ENCODE results near the gene RAI1.

Gene RAI1

GRCh38 chr17:17714261-17714866 is 33.1 kb downstream of the RAI1 start:
- H3K4me2 ChIP-seq, result peak overlapping the region; percentile 81
- H3K9ac ChIP-seq, result no peak overlapping the region
- H3K36me3 ChIP-seq, result peaks cover 20% of the 10 kb centered on the region
- TF ChIP-seq Cebpa-rat (IDR thresholded peaks at IDR 0.05), result no peak
- peaks cover 100% of the 10 kb centered on the region for H3K4me1 ChIP-seq
- H3K27me3 ChIP-seq, result no peaks in the 10 kb centered on the region
- peaks cover 100% of the 10 kb centered on the region for H4K20me1 ChIP-seq
- no peak overlapping the region for H3K27ac ChIP-seq
- H3K9me3 ChIP-seq, result no peaks in the 10 kb centered on the region
- H3K4me3 ChIP-seq, result no peak overlapping the region

DNA sequence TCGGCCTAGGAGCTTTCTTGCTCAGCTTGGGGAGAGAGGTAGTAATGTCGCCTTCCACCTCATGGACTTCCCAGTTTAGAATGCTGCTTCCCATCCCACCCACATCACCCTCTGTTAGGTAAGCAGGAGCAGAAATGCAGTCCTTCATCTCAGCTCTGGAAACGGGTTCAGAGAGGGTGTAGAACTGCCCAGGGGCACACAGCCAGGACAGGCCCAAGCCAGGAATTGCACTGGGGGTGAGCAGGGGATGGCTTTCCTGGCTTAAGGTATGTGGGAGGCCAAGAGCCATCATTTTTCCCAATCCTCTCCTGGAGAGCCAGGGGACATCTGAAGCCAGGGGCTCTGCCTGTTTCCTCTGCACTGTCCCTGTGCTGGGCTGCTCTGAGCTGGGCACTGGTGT is 33.6 kb downstream of the RAI1 start:
- Histone ChIP-seq H3K9me3 (no peaks in the 10 kb centered on the region), H3K4me1 (peaks cover 100% of the 10 kb centered on the region), H3K36me3 (peaks cover 14% of the 10 kb centered on the region), H3K4me2 (peak overlapping the region; percentile 81), H3K27me3 (no peaks in the 10 kb centered on the region; the same call in 1 of the 2 replicates), H3K27ac (no peak overlapping the region), H3K9ac (0 out of 2 replicates have a peak overlapping the region, but pooled peaks have one; percentile 6), H4K20me1 (peaks cover 100% of the 10 kb centered on the region), H3K4me3 (no peak overlapping the region)
- TF ChIP-seq Cebpa-rat (IDR thresholded peaks at IDR 0.05), result no peak

DNA sequence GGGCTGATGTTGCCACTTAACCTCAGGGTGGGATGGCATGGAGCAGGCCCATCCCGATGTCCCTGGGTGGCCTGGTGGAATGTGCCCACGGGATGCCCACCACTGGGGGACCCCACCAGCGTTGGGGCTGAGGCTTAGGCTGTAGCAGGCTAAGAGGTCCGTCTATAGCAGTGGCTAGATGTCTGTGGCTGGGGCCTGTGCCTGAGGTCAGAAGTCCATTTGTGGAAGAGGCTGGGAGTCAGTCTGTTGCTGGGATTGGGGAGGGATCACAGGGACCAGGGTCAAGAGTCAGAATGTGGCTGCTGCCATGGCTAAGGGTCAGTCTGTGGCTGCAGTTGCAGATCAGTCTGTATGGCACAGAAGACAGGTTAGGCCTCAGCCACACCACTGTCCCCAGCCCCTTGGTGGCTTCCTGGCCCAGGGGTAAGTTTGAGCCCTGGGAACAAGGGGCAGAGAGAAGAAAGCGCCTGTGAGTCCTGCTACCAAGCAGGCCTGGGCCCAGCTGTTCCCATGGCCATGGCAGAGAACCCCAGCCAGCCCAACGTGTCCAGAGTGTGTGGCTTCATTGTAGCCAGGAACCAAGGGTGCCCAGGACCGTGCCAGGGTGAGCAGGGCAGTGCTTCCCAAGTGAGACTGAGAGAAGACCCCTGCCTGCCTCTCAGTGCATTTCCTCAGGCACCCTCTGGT is 35.7 kb downstream of the RAI1 start:
- H3K36me3 ChIP-seq, result peaks cover 25% of the 10 kb centered on the region
- H3K9ac ChIP-seq, result peak overlapping the region; percentile 45; the same call in 1 of the 2 replicates
- no peak overlapping the region for H3K4me3 ChIP-seq
- TF ChIP-seq Cebpa-rat (IDR thresholded peaks at IDR 0.05), result no peak
- H3K4me1 ChIP-seq, result peaks cover 100% of the 10 kb centered on the region
- peaks cover 100% of the 10 kb centered on the region for H4K20me1 ChIP-seq
- peaks cover 19% of the 10 kb centered on the region for H3K27me3 ChIP-seq
- H3K9me3 ChIP-seq, result no peaks in the 10 kb centered on the region
- H3K27ac ChIP-seq, result 0 out of 2 replicates have a peak overlapping the region, but pooled peaks have one; percentile 1
- H3K4me2 ChIP-seq, result peak overlapping the region; percentile 42

- Histone ChIP-seq H4K20me1 (peaks cover 100% of the 10 kb centered on the region), H3K27ac (no peak overlapping the region), H3K4me1 (peaks cover 100% of the 10 kb centered on the region), H3K4me2 (peak overlapping the region; percentile 42), H3K9me3 (no peaks in the 10 kb centered on the region), H3K9ac (0 out of 2 replicates have a peak overlapping the region, but pooled peaks have one; percentile 24), H3K4me3 (no peak overlapping the region), H3K36me3 (peaks cover 25% of the 10 kb centered on the region), H3K27me3 (peaks cover 30% of the 10 kb centered on the region)
- no peak for TF ChIP-seq Cebpa-rat (IDR thresholded peaks at IDR 0.05)
Observed at GRCh38 chr17:17718251-17718650, 37.0 kb downstream of the RAI1 start.

- Histone ChIP-seq H3K27me3 (peaks cover 30% of the 10 kb centered on the region), H3K4me3 (no peak overlapping the region), H3K27ac (no peak overlapping the region), H3K4me2 (peak overlapping the region; percentile 42; the same call in 1 of the 2 replicates), H3K36me3 (peaks cover 25% of the 10 kb centered on the region), H3K9ac (no peak overlapping the region), H4K20me1 (peaks cover 97% of the 10 kb centered on the region), H3K4me1 (peaks cover 90% of the 10 kb centered on the region), H3K9me3 (no peaks in the 10 kb centered on the region)
- TF ChIP-seq Cebpa-rat (IDR thresholded peaks at IDR 0.05), result no peak
Observed at GRCh38 chr17:17719199-17719940, 38.1 kb downstream of the RAI1 start.

GRCh38 chr17:17719966-17720543 is 38.8 kb downstream of the RAI1 start:
- peaks cover 22% of the 10 kb centered on the region for H3K36me3 ChIP-seq
- peak overlapping the region; percentile 12; the same call in 1 of the 2 replicates for H3K4me2 ChIP-seq
- no peaks in the 10 kb centered on the region for H3K9me3 ChIP-seq
- TF ChIP-seq Cebpa-rat (IDR thresholded peaks at IDR 0.05), result no peak
- H3K9ac ChIP-seq, result no peak overlapping the region
- H3K27ac ChIP-seq, result no peak overlapping the region
- H4K20me1 ChIP-seq, result peaks cover 90% of the 10 kb centered on the region
- peaks cover 84% of the 10 kb centered on the region for H3K4me1 ChIP-seq
- no peak overlapping the region for H3K4me3 ChIP-seq
- H3K27me3 ChIP-seq, result peaks cover 30% of the 10 kb centered on the region

GRCh38 chr17:17721140-17721668 is 39.9 kb downstream of the RAI1 start:
- Histone ChIP-seq H3K9me3 (no peaks in the 10 kb centered on the region), H3K4me1 (peaks cover 84% of the 10 kb centered on the region), H3K4me2 (peak overlapping the region; percentile 87), H3K36me3 (peaks cover 19% of the 10 kb centered on the region), H3K27ac (no peak overlapping the region), H4K20me1 (peaks cover 90% of the 10 kb centered on the region), H3K9ac (no peak overlapping the region), H3K27me3 (peaks cover 30% of the 10 kb centered on the region), H3K4me3 (no peak overlapping the region)
- no peak for TF ChIP-seq Cebpa-rat (IDR thresholded peaks at IDR 0.05)

- H4K20me1 ChIP-seq, result peaks cover 90% of the 10 kb centered on the region
Observed at GRCh38 chr17:17722081-17722905, 41.0 kb downstream of the RAI1 start.

More at GRCh38 chr17:17722081-17722905, 41.0 kb downstream of the RAI1 start:
- H3K27me3 ChIP-seq, result peaks cover 30% of the 10 kb centered on the region
- peak overlapping the region; percentile 87 for H3K4me2 ChIP-seq
- H3K9ac ChIP-seq, result peak overlapping the region; percentile 78
- no peak for TF ChIP-seq Cebpa-rat (IDR thresholded peaks at IDR 0.05)
- H3K27ac ChIP-seq, result peak overlapping the region; percentile 35; the same call in 1 of the 2 replicates
- peak overlapping the region; percentile 73 for H3K4me3 ChIP-seq
- H3K9me3 ChIP-seq, result no peaks in the 10 kb centered on the region
- peaks cover 23% of the 10 kb centered on the region for H3K36me3 ChIP-seq
- H3K4me1 ChIP-seq, result peaks cover 84% of the 10 kb centered on the region

Data from BLaER1 (cell line).